ENCODE measurements around the gene PPP6R3. TPM values are rescaled to one million over a fixed set of nuclear protein-coding genes. Genes with fewer than 3 reads are reported as not detected.

Gene PPP6R3
- total RNA-seq, 3 donors from 2014 or later (not counting 1 experiment from before 2014, with no cell fraction given), result 148 to 176 (median 149) TPM

DNA sequence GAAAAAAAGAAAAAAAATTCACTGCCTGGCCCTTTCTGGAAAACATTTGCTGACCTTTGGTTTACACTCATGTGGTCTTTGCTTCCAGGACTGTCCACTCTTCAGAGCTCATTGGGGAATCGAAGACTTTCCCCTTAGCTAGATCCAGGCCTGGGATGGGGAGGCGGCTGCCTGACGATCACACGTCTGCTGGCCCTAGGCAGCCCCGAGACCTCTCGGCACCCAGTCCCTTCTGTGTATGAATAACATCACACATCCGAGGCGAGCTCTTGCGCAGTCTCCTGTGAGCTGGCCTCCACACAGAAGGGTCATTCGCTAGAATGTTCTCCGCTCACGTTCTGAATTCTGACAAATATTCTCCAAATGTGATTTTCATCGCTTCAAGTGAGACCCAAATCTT, 198.1 kb downstream of the PPP6R3 start:
- 92% methylated on average over 13 of the region's 13 CpGs for WGBS (ENCODE audit: insufficient coverage)
- no peaks in the 10 kb centered on the region for H3K36me3 ChIP-seq (ENCODE audit: control insufficient read depth, insufficient read depth, low read length)
- Mint-ChIP-seq H3K36me3 (no peaks in the 10 kb centered on the region), H3K9me3 (no peaks in the 10 kb centered on the region), H3K27ac (no peak overlapping the region), H3K27me3 (ENCODE audit: low read depth in 2 of 2) (no peaks in the 10 kb centered on the region), H3K4me1 (no peaks in the 10 kb centered on the region), H3K4me3 (no peak overlapping the region)
- intact Hi-C loops (cut with micrococcal nuclease), result no loop called here
- TF ChIP-seq, protein P1, sequence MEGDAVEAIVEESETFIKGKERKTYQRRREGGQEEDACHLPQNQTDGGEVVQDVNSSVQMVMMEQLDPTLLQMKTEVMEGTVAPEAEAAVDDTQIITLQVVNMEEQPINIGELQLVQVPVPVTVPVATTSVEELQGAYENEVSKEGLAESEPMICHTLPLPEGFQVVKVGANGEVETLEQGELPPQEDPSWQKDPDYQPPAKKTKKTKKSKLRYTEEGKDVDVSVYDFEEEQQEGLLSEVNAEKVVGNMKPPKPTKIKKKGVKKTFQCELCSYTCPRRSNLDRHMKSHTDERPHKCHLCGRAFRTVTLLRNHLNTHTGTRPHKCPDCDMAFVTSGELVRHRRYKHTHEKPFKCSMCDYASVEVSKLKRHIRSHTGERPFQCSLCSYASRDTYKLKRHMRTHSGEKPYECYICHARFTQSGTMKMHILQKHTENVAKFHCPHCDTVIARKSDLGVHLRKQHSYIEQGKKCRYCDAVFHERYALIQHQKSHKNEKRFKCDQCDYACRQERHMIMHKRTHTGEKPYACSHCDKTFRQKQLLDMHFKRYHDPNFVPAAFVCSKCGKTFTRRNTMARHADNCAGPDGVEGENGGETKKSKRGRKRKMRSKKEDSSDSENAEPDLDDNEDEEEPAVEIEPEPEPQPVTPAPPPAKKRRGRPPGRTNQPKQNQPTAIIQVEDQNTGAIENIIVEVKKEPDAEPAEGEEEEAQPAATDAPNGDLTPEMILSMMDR (IDR thresholded peaks at IDR 0.05), result no peak
- no peaks in the 10 kb centered on the region for H3K27me3 ChIP-seq (ENCODE audit: control insufficient read depth, insufficient read depth, low read length)
- ATAC-seq (no peak), DNase-seq (no peak)
- no peaks in the 10 kb centered on the region for H3K4me1 ChIP-seq (ENCODE audit: control insufficient read depth, insufficient read depth, low read length)
- H3K27ac ChIP-seq (ENCODE audit: low read length), result no peak overlapping the region
- H3K9me3 ChIP-seq (ENCODE audit: control insufficient read depth, insufficient read depth, low read length), result no peaks in the 10 kb centered on the region
- H3K4me3 ChIP-seq (ENCODE audit: low read length), result no peak overlapping the region

DNA sequence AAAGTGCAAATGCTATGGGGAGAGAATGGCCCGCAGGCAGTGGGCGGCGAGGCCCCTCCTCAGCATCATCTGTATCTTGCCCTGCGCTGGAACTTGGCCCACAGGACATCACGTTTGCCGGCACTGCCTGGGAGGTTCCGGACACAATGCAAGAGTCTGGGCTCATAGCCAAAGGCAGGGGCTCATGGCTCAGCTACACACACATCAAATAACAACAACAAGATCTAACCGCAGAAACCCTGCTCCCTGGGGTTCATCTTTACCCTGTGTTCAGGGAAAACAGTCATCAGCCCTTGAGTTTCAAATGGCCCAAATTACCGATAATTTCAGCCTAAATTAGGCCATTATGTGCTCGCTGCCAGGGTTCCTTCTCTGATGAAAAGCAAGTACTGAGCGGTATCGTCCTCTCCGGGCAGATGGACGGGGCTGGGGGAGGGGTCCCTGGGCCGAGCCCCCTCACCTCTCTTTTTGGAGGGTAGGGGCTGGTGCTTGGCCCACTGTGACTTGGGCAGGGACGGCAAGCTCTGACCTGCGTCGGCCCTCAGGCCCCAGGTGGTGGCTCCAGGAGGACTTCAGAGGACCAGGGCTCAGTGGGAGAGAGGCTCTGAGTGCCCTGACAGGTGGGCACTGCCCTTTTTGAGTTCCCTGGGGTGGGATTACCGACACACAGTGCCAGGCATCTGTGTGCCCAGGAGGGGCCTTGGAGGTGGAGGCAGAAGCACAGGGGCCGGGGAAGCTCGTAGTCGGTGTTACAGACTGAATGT, 198.8 kb downstream of the PPP6R3 start:
- Mint-ChIP-seq H3K4me1 (no peaks in the 10 kb centered on the region), H3K4me3 (no peak overlapping the region), H3K27me3 (ENCODE audit: low read depth in 2 of 2) (no peaks in the 10 kb centered on the region), H3K36me3 (no peaks in the 10 kb centered on the region), H3K9me3 (no peaks in the 10 kb centered on the region), H3K27ac (no peak overlapping the region)
- TF ChIP-seq, protein P1 (IDR thresholded peaks at IDR 0.05), result no peak
- Histone ChIP-seq H3K9me3 (ENCODE audit: control insufficient read depth, insufficient read depth, low read length) (no peaks in the 10 kb centered on the region), H3K27ac (ENCODE audit: low read length) (no peak overlapping the region), H3K36me3 (ENCODE audit: control insufficient read depth, insufficient read depth, low read length) (no peaks in the 10 kb centered on the region), H3K4me3 (ENCODE audit: low read length) (no peak overlapping the region), H3K4me1 (ENCODE audit: control insufficient read depth, insufficient read depth, low read length) (no peaks in the 10 kb centered on the region), H3K27me3 (ENCODE audit: control insufficient read depth, insufficient read depth, low read length) (no peaks in the 10 kb centered on the region)
- ATAC-seq (no peak), DNase-seq (no peak)
- 79% methylated on average over 22 of the region's 22 CpGs for WGBS (ENCODE audit: insufficient coverage)
- intact Hi-C loops (cut with micrococcal nuclease), result no loop called here

DNA sequence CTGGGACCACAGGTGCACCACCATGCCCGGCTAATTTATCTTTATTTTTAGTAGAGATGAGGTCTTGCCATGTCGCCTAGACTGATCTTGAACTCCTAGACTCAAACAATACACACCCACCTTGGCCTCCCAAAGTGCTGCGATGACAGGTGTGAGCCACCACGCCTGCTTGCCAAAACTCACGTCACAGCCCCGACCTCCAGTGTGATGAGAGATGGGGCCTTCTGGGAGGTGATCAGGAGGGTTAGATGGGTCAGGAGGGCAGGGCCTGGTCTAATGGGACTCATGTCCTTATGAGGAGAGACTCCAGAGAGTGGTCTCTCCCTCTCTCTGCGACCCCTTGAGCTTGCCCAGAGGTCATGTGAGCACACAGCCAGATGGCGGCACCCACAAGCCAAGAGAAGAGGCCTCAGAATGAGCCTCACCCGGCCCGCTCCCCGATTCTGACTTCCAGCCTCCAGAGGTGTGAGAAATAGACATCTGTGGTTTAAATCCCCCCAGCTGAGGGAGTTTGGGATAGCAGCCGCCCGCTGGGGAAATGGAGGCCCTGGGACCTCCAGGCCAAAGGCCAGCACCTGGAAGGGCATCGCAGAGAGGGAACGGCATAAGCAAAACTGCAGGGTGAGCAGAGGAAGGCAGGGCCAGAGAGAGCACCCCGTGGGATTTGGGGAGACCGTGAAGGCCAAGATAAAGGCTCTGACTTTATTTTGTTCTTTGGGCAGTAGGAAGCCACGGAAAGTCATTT, 199.7 kb downstream of the PPP6R3 start:
- DNase-seq (no peak), ATAC-seq (no peak)
- no peaks in the 10 kb centered on the region for H3K9me3 Mint-ChIP-seq
- TF ChIP-seq, protein P1 (IDR thresholded peaks at IDR 0.05), result no peak
- intact Hi-C loops (cut with micrococcal nuclease), result no loop called here
- no peaks in the 10 kb centered on the region for H3K4me1 Mint-ChIP-seq
- no peak overlapping the region for H3K4me3 Mint-ChIP-seq
- Histone ChIP-seq H3K4me1 (ENCODE audit: control insufficient read depth, insufficient read depth, low read length) (no peaks in the 10 kb centered on the region), H3K27ac (ENCODE audit: low read length) (no peak overlapping the region), H3K36me3 (ENCODE audit: control insufficient read depth, insufficient read depth, low read length) (no peaks in the 10 kb centered on the region), H3K27me3 (ENCODE audit: control insufficient read depth, insufficient read depth, low read length) (no peaks in the 10 kb centered on the region), H3K9me3 (ENCODE audit: control insufficient read depth, insufficient read depth, low read length) (no peaks in the 10 kb centered on the region), H3K4me3 (ENCODE audit: low read length) (no peak overlapping the region)
- no peaks in the 10 kb centered on the region for H3K36me3 Mint-ChIP-seq
- H3K27me3 Mint-ChIP-seq (ENCODE audit: low read depth in 2 of 2), result peaks cover 0 to 5% of the 10 kb centered on the region in 2 donors
- WGBS (ENCODE audit: insufficient coverage), result 90% methylated on average over 18 of the region's 18 CpGs
- H3K27ac Mint-ChIP-seq, result no peak overlapping the region
